Measurements from ENCODE around the gene ALDH1A1.
"Not testable (repeated sequence)": the region's sequence is repeated elsewhere in the genome, so short reads cannot be mapped to it uniquely, and the experiment has no call there.

The ALDH1A1 gene

DNA sequence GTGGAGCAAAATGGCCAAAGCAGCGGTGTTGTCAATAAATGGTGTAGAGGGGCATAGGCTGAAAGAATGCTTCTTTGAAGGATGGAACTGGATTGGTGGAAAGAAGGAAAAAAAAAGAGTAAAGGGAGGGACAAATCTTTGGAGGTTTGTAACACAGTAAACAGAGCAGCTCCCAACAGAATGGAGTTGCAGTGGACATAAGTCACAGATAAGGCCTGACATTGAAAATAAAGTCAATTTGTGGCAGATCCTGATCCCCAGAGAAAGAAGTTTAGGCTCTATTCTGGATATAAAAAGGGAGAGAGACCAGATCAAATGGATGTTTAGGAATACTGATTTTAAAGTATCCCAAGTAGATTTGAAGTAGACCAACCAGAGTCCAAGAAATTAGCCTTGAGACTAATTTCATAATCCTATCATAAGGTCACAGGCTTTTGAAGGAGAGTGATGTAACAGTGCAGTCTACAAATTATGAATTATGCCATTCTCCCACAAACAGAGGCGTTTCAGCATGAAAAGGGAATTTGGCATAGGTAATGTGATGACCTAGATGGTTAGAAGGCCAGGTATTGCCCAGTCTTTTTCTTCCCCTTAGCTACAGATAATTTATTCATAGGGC lies 8.9 kb downstream of the ALDH1A1 start:
- DNase-seq (ENCODE audit: low read depth) = no peak

DNA sequence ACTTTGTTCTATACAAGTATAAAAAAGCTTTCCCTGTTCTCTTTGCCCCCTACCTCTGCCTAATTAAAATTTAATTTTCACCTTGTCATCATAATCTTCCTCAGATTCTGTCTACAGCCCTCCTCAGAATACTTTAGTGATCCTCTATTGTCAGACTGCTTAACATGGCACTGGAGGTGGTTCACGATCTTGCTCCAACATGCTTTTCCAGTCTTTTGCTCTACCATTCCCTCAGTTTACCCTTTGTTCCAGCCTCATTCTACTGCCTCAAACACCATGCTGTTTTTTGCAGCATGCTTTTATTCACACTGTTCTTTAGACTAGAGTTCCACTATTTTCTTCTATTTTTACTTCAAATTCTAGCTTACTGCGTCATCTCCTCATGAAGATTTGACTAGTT lies 10.4 kb downstream of the ALDH1A1 start:
- DNase-seq (ENCODE audit: low read depth) = no peak

DNA sequence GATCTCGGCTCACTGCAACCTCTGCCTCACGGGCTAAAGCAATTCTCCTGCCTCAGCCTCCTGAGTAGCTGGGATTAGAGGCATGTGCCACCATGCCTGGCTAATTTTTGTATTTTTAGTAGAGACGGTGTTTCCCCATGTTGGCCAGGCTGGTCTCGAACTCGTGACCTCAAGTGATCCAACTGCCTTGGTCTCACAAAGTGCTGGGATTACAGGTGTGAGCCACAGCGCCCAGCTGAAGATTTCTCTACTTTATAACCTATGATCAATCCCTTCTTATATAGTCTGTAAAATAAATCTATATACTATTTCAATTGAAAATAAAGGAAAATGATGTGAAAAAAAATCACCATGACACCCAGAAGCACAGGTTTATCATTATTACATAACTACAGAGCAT lies 13.3 kb downstream of the ALDH1A1 start:
- DNase-seq (ENCODE audit: low read depth) = not testable (repeated sequence)

GRCh38 chr9:72937545-72937944 lies 15.3 kb downstream of the ALDH1A1 start:
- DNase-seq (ENCODE audit: low read depth) = no peak

DNA sequence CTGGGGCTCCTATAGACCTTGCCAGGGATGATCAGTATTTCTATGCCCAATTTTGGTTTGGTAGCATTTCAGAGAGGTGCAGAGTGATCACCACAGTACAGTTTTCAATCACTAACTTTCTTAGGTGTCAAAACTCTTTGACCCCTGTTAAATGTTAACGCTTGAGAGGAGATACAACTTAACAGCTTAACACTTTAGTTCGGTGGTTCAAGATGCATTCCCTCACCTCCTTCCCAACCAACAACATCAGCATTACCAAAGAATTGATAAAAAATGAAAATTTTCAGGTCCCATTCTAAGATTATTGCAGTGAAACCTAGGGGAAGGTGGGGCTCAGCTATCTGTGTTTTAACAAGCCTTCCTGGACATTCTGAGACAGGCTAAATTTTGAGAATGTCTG lies 16.2 kb downstream of the ALDH1A1 start:
- no peak for DNase-seq (ENCODE audit: low read depth)

DNA sequence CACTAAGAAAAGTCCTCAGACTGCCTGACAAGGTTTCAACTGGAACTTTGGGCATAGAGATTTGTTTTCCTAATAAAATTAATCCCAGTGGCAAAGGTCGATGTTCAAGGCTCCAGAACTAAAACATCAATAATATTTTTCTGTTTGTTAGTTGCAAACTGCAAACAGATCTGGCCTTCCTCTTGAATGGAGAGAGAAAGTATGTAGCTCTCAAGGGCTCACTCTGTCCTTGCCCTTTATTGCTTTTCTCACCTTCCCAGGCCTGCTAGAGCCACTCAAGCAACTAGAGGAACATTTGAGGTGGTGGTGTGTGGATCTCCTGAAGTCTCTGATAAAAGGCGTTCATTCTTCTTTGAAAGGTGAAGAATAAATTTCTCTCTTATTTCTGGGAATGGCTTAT lies 16.6 kb downstream of the ALDH1A1 start:
- no peak for DNase-seq (ENCODE audit: low read depth)

- DNase-seq (ENCODE audit: low read depth) = no peak
Observed at GRCh38 chr9:72935595-72935994, 17.3 kb downstream of the ALDH1A1 start.

- DNase-seq (ENCODE audit: low read depth) = no peak
Observed at GRCh38 chr9:72933730-72934665, 18.9 kb downstream of the ALDH1A1 start.

DNA sequence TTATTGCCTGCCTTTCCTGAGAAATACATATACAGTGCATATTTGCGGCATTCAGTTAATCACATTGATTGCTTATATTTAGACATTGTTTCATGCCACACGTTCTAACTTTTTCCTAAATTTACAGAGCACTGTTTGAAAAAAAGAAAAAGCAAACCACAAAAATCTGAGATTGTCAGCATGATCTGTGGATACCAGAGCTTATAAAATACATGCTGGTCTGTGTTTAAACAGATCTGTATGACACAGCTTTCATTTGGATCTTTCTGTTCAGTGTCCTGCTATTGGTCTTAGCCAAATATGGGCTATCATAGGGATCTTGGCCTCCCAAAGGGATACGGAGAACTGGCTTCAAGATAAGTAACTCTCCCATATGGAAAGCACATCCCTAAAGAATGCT lies 20.2 kb downstream of the ALDH1A1 start:
- no peak for DNase-seq (ENCODE audit: low read depth)

- DNase-seq (ENCODE audit: low read depth) = no peak
Observed at GRCh38 chr9:72931897-72932296, 21.0 kb downstream of the ALDH1A1 start.

GRCh38 chr9:72931437-72931836 lies 21.4 kb downstream of the ALDH1A1 start:
- DNase-seq (ENCODE audit: low read depth) = no peak

- no peak for DNase-seq (ENCODE audit: low read depth)
Observed at GRCh38 chr9:72930828-72931227, 22.0 kb downstream of the ALDH1A1 start.

GRCh38 chr9:72929542-72929941 lies 23.3 kb downstream of the ALDH1A1 start:
- DNase-seq (ENCODE audit: low read depth) = no peak

- no peak for DNase-seq (ENCODE audit: low read depth)
Observed at GRCh38 chr9:72928042-72928507, 24.8 kb downstream of the ALDH1A1 start.

DNA sequence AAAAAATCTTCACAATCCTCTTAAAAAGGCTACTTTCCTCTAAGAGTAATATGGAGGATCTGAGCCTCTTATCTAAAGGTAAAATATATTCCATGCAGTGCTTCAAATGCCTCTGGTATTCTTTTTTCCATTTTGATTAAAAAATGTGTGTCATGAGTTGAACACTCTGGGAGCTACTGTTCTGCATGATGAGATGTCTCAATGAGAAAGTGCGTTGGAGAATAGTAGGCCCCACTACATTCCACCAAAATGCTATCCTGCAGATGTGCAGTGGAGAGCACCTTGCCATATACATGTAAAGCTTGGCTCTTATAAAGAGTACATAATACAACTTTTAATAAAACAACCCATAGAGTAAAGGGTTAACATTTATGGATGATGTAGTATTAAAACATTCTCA lies 26.3 kb downstream of the ALDH1A1 start:
- DNase-seq (ENCODE audit: low read depth) = no peak

- DNase-seq (ENCODE audit: low read depth) = no peak
Observed at GRCh38 chr9:72925891-72926290, 27.0 kb downstream of the ALDH1A1 start.

GRCh38 chr9:72925126-72925789 lies 27.6 kb downstream of the ALDH1A1 start:
- no peak for DNase-seq (ENCODE audit: low read depth)

GRCh38 chr9:72924154-72924790 lies 28.6 kb downstream of the ALDH1A1 start:
- DNase-seq (ENCODE audit: low read depth) = no peak

DNA sequence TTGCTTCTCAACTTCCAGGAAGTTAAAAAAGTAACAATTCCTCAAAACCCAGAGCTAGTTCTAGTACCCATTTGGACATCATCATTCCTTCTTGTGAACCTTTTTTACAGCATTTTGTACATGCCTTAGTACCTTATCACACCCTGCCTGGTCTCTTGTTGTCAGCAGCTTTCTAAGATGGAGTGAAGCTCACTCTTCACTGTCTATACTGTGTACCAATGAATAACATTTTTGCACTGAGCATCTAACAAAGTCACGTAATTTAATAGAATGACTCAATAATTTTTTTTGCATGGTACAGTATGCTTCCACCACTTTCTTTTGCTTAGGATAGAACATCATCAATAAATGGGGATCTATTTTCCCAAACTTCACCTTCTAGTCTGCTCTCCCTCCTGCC lies 29.8 kb downstream of the ALDH1A1 start:
- DNase-seq (ENCODE audit: low read depth) = no peak

DNA sequence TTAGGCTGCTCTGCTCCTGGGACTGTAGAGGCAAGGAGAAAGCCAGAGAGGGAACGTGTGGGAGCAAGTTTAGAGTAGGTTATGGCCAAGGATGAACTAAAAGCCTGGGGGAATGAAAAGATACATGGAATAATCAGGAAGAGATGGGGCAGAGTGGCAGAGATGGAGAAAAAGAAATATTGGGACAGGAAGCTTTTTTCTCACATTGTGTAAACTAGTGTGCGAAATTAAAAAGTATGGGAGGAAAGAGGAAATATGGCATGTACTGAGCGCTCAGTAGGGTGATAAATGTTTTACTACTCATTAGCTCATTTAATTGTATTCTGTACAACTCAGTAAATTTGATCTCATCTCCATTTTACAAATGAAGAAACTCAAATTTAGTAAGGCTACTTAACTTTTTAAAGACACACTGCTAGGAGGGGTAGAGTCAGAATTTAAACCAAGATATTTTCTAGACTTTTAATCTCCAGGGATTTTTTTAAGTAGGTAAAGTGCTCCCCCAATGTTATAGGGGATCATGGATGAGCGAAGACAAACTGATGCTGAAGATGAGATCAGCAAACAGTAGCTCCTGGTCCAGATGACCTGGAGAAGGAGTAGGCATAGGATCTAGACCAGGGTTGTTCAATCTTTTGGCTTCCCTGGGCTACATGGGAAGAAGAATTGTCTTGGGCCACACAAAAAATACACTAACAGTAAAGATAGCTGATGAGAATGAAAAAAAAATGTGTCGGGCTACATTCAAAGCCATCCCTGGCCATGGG lies 30.8 kb downstream of the ALDH1A1 start:
- DNase-seq (ENCODE audit: low read depth) = no peak

GRCh38 chr9:72919246-72919945 lies 33.5 kb downstream of the ALDH1A1 start:
- no peak for DNase-seq (ENCODE audit: low read depth)

Measured in stimulated activated CD8-positive, alpha-beta memory T cell treated with anti-CD3 and anti-CD28 coated beads, Interleukin-4, amount 100 ng/mL, for 24 hours (primary cell).